ENCODE data around the gene APOBR. TPM values are rescaled to one million over a fixed set of nuclear protein-coding genes. Genes with fewer than 3 reads are reported as not detected.

APOBR gene
- total and polyA plus RNA-seq, 2 donors (not counting 3 experiments of a cell fraction or from before 2014, with no cell fraction given): not detected

DNA sequence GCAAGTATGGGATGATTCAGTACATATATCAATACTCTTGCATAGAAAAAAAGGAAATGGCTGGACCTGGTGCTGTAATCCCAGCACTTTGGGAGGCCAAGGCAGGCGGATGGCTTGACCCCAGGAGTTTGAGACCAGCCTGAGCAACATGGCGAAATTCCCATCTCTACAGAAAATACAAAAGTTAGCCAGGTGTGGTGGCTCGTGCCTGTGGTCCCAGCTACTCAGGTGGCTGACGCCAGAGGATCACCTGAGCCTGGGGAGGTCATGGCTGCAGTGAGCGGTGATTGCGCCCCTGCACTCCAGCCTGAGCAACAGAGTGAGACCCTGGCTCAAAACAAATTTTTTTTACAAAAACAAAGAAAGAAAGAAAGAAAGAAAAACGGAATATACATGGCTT, 52.2 kb downstream of the APOBR start:
- intact Hi-C loops (cut with micrococcal nuclease): no loop called here
- no peak for DNase-seq (ENCODE audit: low read depth, low spot score)
- TF ChIP-seq CTCF (IDR thresholded peaks at IDR 0.05; ENCODE audit: extremely low read depth in 1 of 2, insufficient read depth in 1 of 2, low read depth in 1 of 2, low read length in 2 of 2): no peak
- TF ChIP-seq MAX (IDR thresholded peaks at IDR 0.05; ENCODE audit: insufficient read depth, insufficient read length): no peak

GRCh38 chr16:28548306-28548802, 53.9 kb downstream of the APOBR start:
- H3K4me1 ChIP-seq (ENCODE audit: control insufficient read depth, extremely low read depth, insufficient read depth, low read length): no peaks in the 10 kb centered on the region
- CTCF ChIA-PET: interaction anchor here (0.7 kb wide), 1 partner anchor 397 kb away, joined by 3 read pairs; no protein-coding TSS in a partner anchor

More for the DNA sequence above, 52.2 kb downstream of the APOBR start:
- dilution Hi-C loops (cut with MboI; ENCODE audit: extremely low pct_ligation_motif_present, low sequenced_read_pairs): no loop called here
- ChIA-PET CTCF (no interaction called here), POLR2A (no interaction called here)
- Histone ChIP-seq H4K20me1 (replicated peaks; ENCODE audit: control insufficient read depth, extremely low read depth, insufficient read depth, low read length) (no peaks in the 10 kb centered on the region), H2AFZ (ENCODE audit: low read depth, low read length) (no peak overlapping the region), H3K27me3 (ENCODE audit: control insufficient read depth in 2 of 2, insufficient read depth in 2 of 2, low read length in 2 of 2) (no peaks in the 10 kb centered on the region), H3K9ac (replicated peaks; ENCODE audit: extremely low read depth, insufficient read depth, low read length) (no peak overlapping the region), H3K4me1 (ENCODE audit: control insufficient read depth, extremely low read depth, insufficient read depth, low read length) (no peaks in the 10 kb centered on the region), H3K9me3 (replicated peaks; ENCODE audit: control insufficient read depth, insufficient read depth, low read length) (no peaks in the 10 kb centered on the region), H3K79me2 (ENCODE audit: control insufficient read depth, insufficient read depth, low read length) (no peaks in the 10 kb centered on the region), H3K36me3 (ENCODE audit: control insufficient read depth in 2 of 2, extremely low read depth in 1 of 2, insufficient read depth in 2 of 2, low read length in 2 of 2) (no peaks in the 10 kb centered on the region), H3K4me3 (replicated peaks in 1 of 3; ENCODE audit: insufficient read depth in 1 of 3, low read depth in 1 of 3, low read length in 3 of 3) (no peak overlapping the region), H3K9me1 (replicated peaks; ENCODE audit: control insufficient read depth, extremely low read depth, insufficient read depth, low read length) (no peaks in the 10 kb centered on the region), H3K27ac (ENCODE audit: insufficient read depth, low read depth, low read length) (no peak overlapping the region), H3K4me2 (ENCODE audit: insufficient read depth, low read length) (no peak overlapping the region)
- no TSS peak for BruUV-seq (replicated peaks)
- no peak for FAIRE-seq

More at GRCh38 chr16:28548306-28548802, 53.9 kb downstream of the APOBR start:
- H2AFZ ChIP-seq (ENCODE audit: low read depth, low read length): no peak overlapping the region
- H3K4me2 ChIP-seq (ENCODE audit: insufficient read depth, low read length): no peak overlapping the region
- no peaks in the 10 kb centered on the region for H3K27me3 ChIP-seq (ENCODE audit: control insufficient read depth in 2 of 2, insufficient read depth in 2 of 2, low read length in 2 of 2)
- POLR2A ChIA-PET: no interaction called here
- H3K4me3 ChIP-seq (replicated peaks in 1 of 3; ENCODE audit: insufficient read depth in 1 of 3, low read depth in 1 of 3, low read length in 3 of 3): no peak overlapping the region
- TF ChIP-seq POLR2AphosphoS5 (IDR thresholded peaks at IDR 0.05; ENCODE audit: insufficient read depth, low read depth, low read length) (no peak), POLR2A (IDR thresholded peaks at IDR 0.05; ENCODE audit: low read depth, low read length) (no peak), MYC (IDR thresholded peaks at IDR 0.05; ENCODE audit: low read depth, low read length) (no peak), JUN (IDR thresholded peaks at IDR 0.05; ENCODE audit: borderline replicate concordance, insufficient read depth, insufficient read length, low read depth) (no peak), CTCF (IDR thresholded peaks at IDR 0.05; ENCODE audit: extremely low read depth in 1 of 2, insufficient read depth in 1 of 2, low read depth in 1 of 2, low read length in 2 of 2) (no peak), MAX (IDR thresholded peaks at IDR 0.05; ENCODE audit: insufficient read depth, insufficient read length) (no peak), FOS (IDR thresholded peaks at IDR 0.05; ENCODE audit: borderline replicate concordance, insufficient read depth, low read length) (no peak), GATA2 (IDR thresholded peaks at IDR 0.05; ENCODE audit: insufficient read depth, insufficient read length, low read depth, low read length) (no peak), EZH2 (IDR thresholded peaks at IDR 0.05; ENCODE audit: borderline replicate concordance, low read depth, low read length, severe bottlenecking) (no peak)
- no peaks in the 10 kb centered on the region for H3K36me3 ChIP-seq (ENCODE audit: control insufficient read depth in 2 of 2, extremely low read depth in 1 of 2, insufficient read depth in 2 of 2, low read length in 2 of 2)
- no peak overlapping the region for H3K9ac ChIP-seq (replicated peaks; ENCODE audit: extremely low read depth, insufficient read depth, low read length)
- H3K9me1 ChIP-seq (replicated peaks; ENCODE audit: control insufficient read depth, extremely low read depth, insufficient read depth, low read length): no peaks in the 10 kb centered on the region
- H4K20me1 ChIP-seq (replicated peaks; ENCODE audit: control insufficient read depth, extremely low read depth, insufficient read depth, low read length): no peaks in the 10 kb centered on the region
- FAIRE-seq (no peak), DNase-seq (ENCODE audit: low read depth, low spot score) (no peak)
- intact Hi-C loops (cut with micrococcal nuclease): loop anchor here (2.0 kb wide), 1 partner anchor 272 kb away; no protein-coding TSS in a partner anchor
- dilution Hi-C loops (cut with MboI; ENCODE audit: extremely low pct_ligation_motif_present, low sequenced_read_pairs): no loop called here
- no peaks in the 10 kb centered on the region for H3K9me3 ChIP-seq (replicated peaks; ENCODE audit: control insufficient read depth, insufficient read depth, low read length)
- no TSS peak for BruUV-seq (replicated peaks)
- no peaks in the 10 kb centered on the region for H3K79me2 ChIP-seq (ENCODE audit: control insufficient read depth, insufficient read depth, low read length)
- no peak overlapping the region for H3K27ac ChIP-seq (ENCODE audit: insufficient read depth, low read depth, low read length)

All from endothelial cell of umbilical vein (primary cell).